DOHH2 (cell line): ENCODE results near the gene TRABD2A.

Source experiments
- CTCF ChIP-seq: fragments of 200-600 bp; sonication (generic); IDR thresholded peaks from one replicate; pipeline ENCODE4 v1.5.1; 2014; ENCODE audit warnings: antibody characterized with exemption, mild to moderate bottlenecking, low read depth, low read length; ENCODE audit not compliant: poor library complexity, severe bottlenecking
- EZH2phosphoT487 ChIP-seq: fragments of 200-600 bp; sonication (generic); IDR thresholded peaks from 2 replicates; pipeline ENCODE4 v1.6.1; 2017; ENCODE audit warnings: borderline replicate concordance, mild to moderate bottlenecking, antibody characterized with exemption, low read length, moderate library complexity, mixed read lengths

GRCh38 chr2:84904151-84904550, 23.3 kb upstream of the TRABD2A start:
- no peak for TF ChIP-seq CTCF
- TF ChIP-seq EZH2phosphoT487, result no peak
